Breast epithelium (tissue), 4 donors: ENCODE measurements around the gene NOL4L. TPM values are rescaled to one million over a fixed set of nuclear protein-coding genes. Genes with fewer than 3 reads are reported as not detected.

ENCODE experiments used
- DNase-seq, 2 donors: peaks; one replicate each; pipeline ENCODE4 v3.0.0-alpha.2; 2019; ENCODE audit warnings: low spot score in 2 of 2
- H3K27ac ChIP-seq, 2 donors: fragments of 200-600 bp; sonication (generic) in 1 of 2; one replicate each; pipeline ENCODE4 v1.5.1; 2016 to 2019; ENCODE audit warnings: mild to moderate bottlenecking in 1 of 2
- H3K27me3 ChIP-seq, 2 donors: fragments of 200-600 bp; sonication (generic) in 1 of 2; one replicate each; pipeline versions ENCODE4 v1.5.1 to v1.6.0; 2017 to 2019; ENCODE audit warnings: control low read depth in 1 of 2, mild to moderate bottlenecking in 1 of 2
- H3K36me3 ChIP-seq: fragments of 200-600 bp; one replicate; pipeline ENCODE4 v1.5.1; 2019
- H3K4me1 ChIP-seq, 2 donors: fragments of 200-600 bp; sonication (generic); one replicate each; pipeline ENCODE4 v1.5.1; 2016 to 2019; ENCODE audit warnings: control low read depth in 1 of 2
- H3K4me3 ChIP-seq, 3 donors: fragments of 200-600 bp; sonication (generic); 1 replicate in 2 of 3; 2 replicates in 1 of 3; pipeline ENCODE4 v1.5.1; 2016 to 2019; ENCODE audit warnings: mild to moderate bottlenecking in 3 of 3, moderate library complexity in 2 of 3
- H3K9me3 ChIP-seq, 2 donors: fragments of 200-600 bp; sonication (generic) in 1 of 2; one replicate each; pipeline ENCODE4 v1.5.1; 2016 to 2019; ENCODE audit warnings: control low read depth in 1 of 2
- POLR2A ChIP-seq: fragments of 450-650 bp; IDR thresholded peaks from one replicate; pipeline ENCODE4 v1.6.1; 2016; ENCODE audit warnings: antibody characterized with exemption, mild to moderate bottlenecking, moderate library complexity
- POLR2AphosphoS5 ChIP-seq, 3 donors: sonication (generic); formaldehyde crosslinking; IDR thresholded peaks; one replicate each; pipeline ENCODE4 v1.6.1; 2017; ENCODE audit warnings: antibody characterized with exemption in 3 of 3
- intact Hi-C: fragments of 100-400 bp; cut with DNase I; formaldehyde crosslinking; loops from one replicate; pipeline ENCODE4 v1.15.1; 2023; ENCODE audit warnings: low total_unique reads
- total RNA-seq, 3 donors: library from RNA; depleted of rRNA; stranded (reverse); fragments of >200 nt; gene quantifications; one replicate each; pipeline ENCODE4 v1.1.0, GENCODE V29; 2016
- TF ChIP-seq, protein P1 (sequence below), 3 donors: fragments of 450-650 bp; IDR thresholded peaks; one replicate each; pipeline ENCODE4 v1.5.1; 2016 to 2017; ENCODE audit warnings: antibody characterized with exemption in 3 of 3, mild to moderate bottlenecking in 3 of 3, moderate library complexity in 3 of 3

NOL4L gene
- total RNA-seq, 3 donors from 2014 or later, result 3.7 to 18.4 (median 15.8) TPM

DNA sequence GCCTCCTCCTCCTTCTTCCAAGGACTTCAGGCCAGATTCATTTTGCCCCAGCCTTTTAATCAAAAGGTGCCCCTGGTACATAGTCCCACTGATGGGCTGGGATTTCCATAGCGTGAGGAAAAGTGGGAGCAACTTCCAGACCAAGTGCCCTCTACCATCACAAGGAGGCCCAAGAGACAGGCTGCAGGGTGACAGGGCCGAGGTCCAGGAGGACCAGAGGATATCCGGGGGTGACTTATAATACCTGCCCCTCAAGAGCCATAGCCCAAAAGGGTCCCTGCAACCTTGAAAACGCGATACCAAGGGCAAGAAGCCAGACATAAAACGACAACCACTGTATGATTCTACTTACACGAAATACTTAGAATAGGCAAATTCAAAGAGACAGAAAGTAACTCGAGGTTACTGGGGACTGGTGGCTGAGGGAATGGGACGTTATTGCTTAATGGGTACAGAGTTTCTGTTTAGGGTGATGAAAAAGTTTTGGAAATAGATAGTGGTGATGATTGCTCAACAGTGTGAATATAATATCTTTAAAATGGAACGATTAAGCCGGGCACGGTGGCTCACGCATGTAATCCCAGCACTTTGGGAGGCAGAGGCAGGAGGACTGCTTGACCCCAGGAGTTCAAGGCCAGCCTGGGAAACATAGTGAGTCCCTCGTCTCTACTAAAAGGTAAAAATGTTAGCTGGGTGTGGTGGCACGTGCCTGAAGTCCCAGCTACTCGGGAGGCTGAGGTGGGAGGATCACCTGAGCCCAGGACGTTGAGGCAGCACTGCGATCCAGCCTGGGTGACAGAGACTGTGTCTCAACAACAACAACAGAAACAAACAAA lies 71.9 kb downstream of the NOL4L start:
- no peak for DNase-seq
- Histone ChIP-seq H3K27ac (no peak overlapping the region), H3K27me3 (no peaks in the 10 kb centered on the region), H3K4me3 (no peak overlapping the region), H3K36me3 (no peaks in the 10 kb centered on the region), H3K4me1 (peaks cover 8 to 13% of the 10 kb centered on the region in 2 donors), H3K9me3 (no peaks in the 10 kb centered on the region)
- TF ChIP-seq POLR2A (no peak), POLR2AphosphoS5 (IDR thresholded peaks at IDR 0.05) (no peak)
- TF ChIP-seq, protein P1, sequence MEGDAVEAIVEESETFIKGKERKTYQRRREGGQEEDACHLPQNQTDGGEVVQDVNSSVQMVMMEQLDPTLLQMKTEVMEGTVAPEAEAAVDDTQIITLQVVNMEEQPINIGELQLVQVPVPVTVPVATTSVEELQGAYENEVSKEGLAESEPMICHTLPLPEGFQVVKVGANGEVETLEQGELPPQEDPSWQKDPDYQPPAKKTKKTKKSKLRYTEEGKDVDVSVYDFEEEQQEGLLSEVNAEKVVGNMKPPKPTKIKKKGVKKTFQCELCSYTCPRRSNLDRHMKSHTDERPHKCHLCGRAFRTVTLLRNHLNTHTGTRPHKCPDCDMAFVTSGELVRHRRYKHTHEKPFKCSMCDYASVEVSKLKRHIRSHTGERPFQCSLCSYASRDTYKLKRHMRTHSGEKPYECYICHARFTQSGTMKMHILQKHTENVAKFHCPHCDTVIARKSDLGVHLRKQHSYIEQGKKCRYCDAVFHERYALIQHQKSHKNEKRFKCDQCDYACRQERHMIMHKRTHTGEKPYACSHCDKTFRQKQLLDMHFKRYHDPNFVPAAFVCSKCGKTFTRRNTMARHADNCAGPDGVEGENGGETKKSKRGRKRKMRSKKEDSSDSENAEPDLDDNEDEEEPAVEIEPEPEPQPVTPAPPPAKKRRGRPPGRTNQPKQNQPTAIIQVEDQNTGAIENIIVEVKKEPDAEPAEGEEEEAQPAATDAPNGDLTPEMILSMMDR (IDR thresholded peaks at IDR 0.05), result no peak
- intact Hi-C loops, result no loop called here

GRCh38 chr20:32512047-32512385 lies 73.1 kb downstream of the NOL4L start:
- Histone ChIP-seq H3K4me1 (peaks cover 4 to 8% of the 10 kb centered on the region in 2 donors), H3K4me3 (no peak overlapping the region), H3K9me3 (no peaks in the 10 kb centered on the region), H3K27ac (no peak overlapping the region), H3K27me3 (no peaks in the 10 kb centered on the region), H3K36me3 (no peaks in the 10 kb centered on the region)
- TF ChIP-seq, protein P1 (IDR thresholded peaks at IDR 0.05), result no peak
- no peak for TF ChIP-seq POLR2AphosphoS5 (IDR thresholded peaks at IDR 0.05)
- no peak for TF ChIP-seq POLR2A
- no peak for DNase-seq
- intact Hi-C loops, result no loop called here

DNA sequence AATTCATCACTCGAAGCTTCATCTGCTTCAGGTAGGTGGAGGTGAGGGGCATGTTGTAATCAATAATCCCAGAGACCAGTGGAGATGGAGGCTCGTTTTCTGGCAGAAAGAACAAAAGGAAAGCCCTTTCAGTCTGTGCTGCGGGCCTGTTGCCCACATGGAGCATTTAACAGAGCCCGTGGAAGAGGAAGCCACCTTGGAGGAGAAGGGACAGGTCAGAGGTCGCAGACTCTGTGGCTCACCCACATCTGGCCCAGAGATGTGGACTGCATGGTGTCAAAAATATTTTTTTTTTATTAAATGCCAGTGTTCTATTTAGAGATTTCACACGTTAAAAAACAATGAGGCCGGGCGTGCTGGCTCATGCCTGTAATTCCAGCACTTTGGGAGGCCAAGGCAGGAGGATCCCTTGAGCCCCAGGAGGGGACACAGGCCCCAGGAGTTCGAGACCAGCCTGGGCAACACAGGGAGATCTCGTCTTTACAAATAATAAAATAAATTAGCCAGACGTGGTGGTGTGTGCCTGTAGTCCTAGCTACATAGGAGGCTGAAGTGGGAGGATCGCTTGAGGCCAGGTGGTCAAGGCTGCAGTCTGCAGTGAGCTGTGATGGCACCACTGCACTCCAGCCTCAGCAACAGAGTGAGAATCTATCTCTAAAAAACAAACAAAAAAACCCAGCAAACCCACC lies 73.6 kb downstream of the NOL4L start:
- H3K9me3 ChIP-seq, result no peaks in the 10 kb centered on the region
- no peak for DNase-seq
- no peaks in the 10 kb centered on the region for H3K36me3 ChIP-seq
- peaks cover 2 to 8% of the 10 kb centered on the region in 2 donors for H3K4me1 ChIP-seq
- TF ChIP-seq, protein P1 (IDR thresholded peaks at IDR 0.05), result no peak
- TF ChIP-seq POLR2A (no peak), POLR2AphosphoS5 (IDR thresholded peaks at IDR 0.05) (no peak)
- intact Hi-C loops, result no loop called here
- H3K27ac ChIP-seq, result peak overlapping the region in 1 of 2 donors; percentile 54
- H3K27me3 ChIP-seq, result no peaks in the 10 kb centered on the region
- H3K4me3 ChIP-seq, result no peak overlapping the region

- H3K9me3 ChIP-seq, result no peaks in the 10 kb centered on the region
- no peak overlapping the region for H3K4me3 ChIP-seq
- peak overlapping the region in 1 of 2 donors; percentile 54 for H3K27ac ChIP-seq
- H3K27me3 ChIP-seq, result no peaks in the 10 kb centered on the region
- no peak for DNase-seq
- no peaks in the 10 kb centered on the region for H3K36me3 ChIP-seq
- peaks cover 0 to 8% of the 10 kb centered on the region in 2 donors for H3K4me1 ChIP-seq
- TF ChIP-seq, protein P1 (IDR thresholded peaks at IDR 0.05), result no peak
- TF ChIP-seq POLR2AphosphoS5 (IDR thresholded peaks at IDR 0.05), result no peak
- no peak for TF ChIP-seq POLR2A
- intact Hi-C loops, result no loop called here
Observed at GRCh38 chr20:32510601-32511357, 74.4 kb downstream of the NOL4L start.
